Lung (tissue), 12 donors: Measurements from ENCODE around the gene WDHD1. TPM values are rescaled to one million over a fixed set of nuclear protein-coding genes. Genes with fewer than 3 reads are reported as not detected.

Source experiments
- ATAC-seq: fragments of 200-7000 bp; cut with Tn5 transposase; one replicate; pipeline ENCODE4 v1.9.1; 2020; ENCODE audit warnings: moderate number of reproducible peaks; ENCODE audit not compliant: insufficient read depth, low FRiP score
- DNase-seq, 3 donors: peaks; one replicate each; pipeline ENCODE4 v3.0.0-alpha.2; 2013 to 2017
- H3K27ac ChIP-seq, 2 donors: one replicate each; pipeline ENCODE4 v1.5.1; 2013; ENCODE audit warnings: mild to moderate bottlenecking in 2 of 2, moderate library complexity in 2 of 2, control low read depth in 1 of 2, inconsistent platforms in 1 of 2, low read depth in 1 of 2, low read length in 1 of 2
- H3K27me3 ChIP-seq, 3 donors: one replicate each; pipeline ENCODE4 v1.5.1; 2013; ENCODE audit warnings: low read length in 2 of 3; ENCODE audit not compliant: control insufficient read depth in 3 of 3, insufficient read depth in 3 of 3
- H3K36me3 ChIP-seq, 4 donors: one replicate each; pipeline ENCODE4 v1.5.1; 2013; ENCODE audit warnings: low read length in 4 of 4, mild to moderate bottlenecking in 1 of 4, moderate library complexity in 1 of 4; ENCODE audit not compliant: control insufficient read depth in 4 of 4, insufficient read depth in 4 of 4
- H3K4me1 ChIP-seq, 5 donors: one replicate each; pipeline ENCODE4 v1.5.1; 2013; ENCODE audit warnings: low read length in 5 of 5, mild to moderate bottlenecking in 2 of 5, moderate library complexity in 1 of 5; ENCODE audit not compliant: control insufficient read depth in 5 of 5, insufficient read depth in 5 of 5
- H3K4me3 ChIP-seq: one replicate; pipeline ENCODE4 v1.5.1; 2013; ENCODE audit warnings: mild to moderate bottlenecking, control low read depth, moderate library complexity
- H3K9ac ChIP-seq, 2 donors: one replicate each; pipeline ENCODE4 v1.5.1; 2013; ENCODE audit warnings: low read length in 2 of 2, control low read depth in 1 of 2; ENCODE audit not compliant: insufficient read depth in 1 of 2
- H3K9me3 ChIP-seq, 4 donors: one replicate each; pipeline ENCODE4 v1.5.1; 2013; ENCODE audit warnings: low read length in 3 of 4, mild to moderate bottlenecking in 1 of 4, moderate library complexity in 1 of 4; ENCODE audit not compliant: control insufficient read depth in 4 of 4, insufficient read depth in 3 of 4
- WGBS, 2 donors: extraction: QIAGEN DNeasy Blood & Tissue Kit; methylation state at CpG; one replicate each; pipeline ENCODE4 v1.1.7; 2013; 5-methylcytosine and 5-hydroxymethylcytosine counted together
- polyA plus RNA-seq, 2 donors: library from polyadenylated mRNA; stranded (reverse); fragments of 200-250 nt; gene quantifications; one replicate each; pipeline ENCODE4 v1.2.1, GENCODE V29; 2013
- total RNA-seq, 2 donors: library from RNA; depleted of rRNA in 1 of 2; stranded (reverse); fragments of >200 nt in 1 of 2; gene quantifications; one replicate each; pipeline ENCODE4 v1.2.1, GENCODE V29; 2014 to 2021
- TF ChIP-seq, protein P1 (sequence below): IDR thresholded peaks from 2 replicates; pipeline ENCODE4 v1.5.1; 2012; ENCODE audit warnings: mild to moderate bottlenecking; ENCODE audit errors: control extremely low read depth, extremely low read depth
- donor health status: control.
- donor health status: control.
- donor health status: Bipolar disorder and iron deficiency.
- donor health status: healthy.
- donor health status: DM: yes; HTN: yes; CAD: no.

Gene WDHD1
- total and polyA plus RNA-seq, 4 donors = 1.9 to 7.1 (median 4.1) TPM

DNA sequence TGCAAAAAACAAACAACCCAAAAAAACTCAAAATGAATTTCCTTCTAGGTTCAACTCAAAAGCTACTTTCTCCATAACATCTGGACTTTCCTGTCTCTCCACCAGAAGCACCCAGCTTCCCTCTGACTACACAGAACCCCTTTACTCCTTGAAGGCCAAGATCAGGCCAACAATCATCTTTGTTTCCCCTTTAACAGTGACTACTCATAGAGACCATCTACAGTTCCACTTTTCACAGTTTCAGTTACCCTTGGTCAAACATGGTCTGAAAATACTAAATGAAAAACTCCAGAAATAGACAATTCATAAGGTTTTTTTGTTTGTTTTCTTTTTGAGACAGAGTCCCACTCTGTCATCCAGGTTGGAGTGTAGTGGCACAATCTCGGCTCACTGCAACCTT, 136.1 kb downstream of the WDHD1 start:
- no peak overlapping the region for H3K4me3 ChIP-seq
- peaks cover 3 to 19% (median 6%) of the 10 kb centered on the region in 5 donors for H3K4me1 ChIP-seq
- DNase-seq = no peak
- WGBS, 2 donors = 96 to 100% methylated on average over 1 of the region's 1 CpG
- H3K9me3 ChIP-seq = no peaks in the 10 kb centered on the region
- H3K27ac ChIP-seq = no peak overlapping the region
- ATAC-seq = no peak
- H3K9ac ChIP-seq = no peak overlapping the region
- H3K27me3 ChIP-seq = no peaks in the 10 kb centered on the region
- H3K36me3 ChIP-seq = no peaks in the 10 kb centered on the region
- TF ChIP-seq, protein P1, sequence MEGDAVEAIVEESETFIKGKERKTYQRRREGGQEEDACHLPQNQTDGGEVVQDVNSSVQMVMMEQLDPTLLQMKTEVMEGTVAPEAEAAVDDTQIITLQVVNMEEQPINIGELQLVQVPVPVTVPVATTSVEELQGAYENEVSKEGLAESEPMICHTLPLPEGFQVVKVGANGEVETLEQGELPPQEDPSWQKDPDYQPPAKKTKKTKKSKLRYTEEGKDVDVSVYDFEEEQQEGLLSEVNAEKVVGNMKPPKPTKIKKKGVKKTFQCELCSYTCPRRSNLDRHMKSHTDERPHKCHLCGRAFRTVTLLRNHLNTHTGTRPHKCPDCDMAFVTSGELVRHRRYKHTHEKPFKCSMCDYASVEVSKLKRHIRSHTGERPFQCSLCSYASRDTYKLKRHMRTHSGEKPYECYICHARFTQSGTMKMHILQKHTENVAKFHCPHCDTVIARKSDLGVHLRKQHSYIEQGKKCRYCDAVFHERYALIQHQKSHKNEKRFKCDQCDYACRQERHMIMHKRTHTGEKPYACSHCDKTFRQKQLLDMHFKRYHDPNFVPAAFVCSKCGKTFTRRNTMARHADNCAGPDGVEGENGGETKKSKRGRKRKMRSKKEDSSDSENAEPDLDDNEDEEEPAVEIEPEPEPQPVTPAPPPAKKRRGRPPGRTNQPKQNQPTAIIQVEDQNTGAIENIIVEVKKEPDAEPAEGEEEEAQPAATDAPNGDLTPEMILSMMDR = no peak

DNA sequence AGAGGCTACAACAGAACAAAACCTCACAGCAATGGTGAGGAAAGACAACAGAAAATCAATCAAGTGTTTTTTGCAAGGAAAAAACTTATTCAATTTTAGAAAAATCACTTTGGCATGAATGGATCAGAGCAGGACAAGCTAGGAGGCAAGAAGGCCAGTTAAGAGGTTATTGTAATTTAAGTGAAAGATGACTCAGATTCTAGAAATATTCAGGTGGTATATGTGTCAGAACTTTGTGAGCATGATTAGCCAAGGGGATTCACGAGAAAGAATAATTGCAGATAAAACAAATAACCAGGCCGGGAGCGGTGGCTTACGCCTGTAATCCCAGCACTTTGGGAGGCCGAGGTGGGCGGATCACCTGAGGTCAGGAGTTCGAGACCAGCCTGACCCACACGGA, 137.0 kb downstream of the WDHD1 start:
- H3K27ac ChIP-seq = no peak overlapping the region
- DNase-seq (no peak), ATAC-seq (no peak)
- no peak overlapping the region for H3K9ac ChIP-seq
- H3K4me3 ChIP-seq = no peak overlapping the region
- H3K27me3 ChIP-seq = no peaks in the 10 kb centered on the region
- H3K4me1 ChIP-seq = peaks cover 3 to 19% (median 5%) of the 10 kb centered on the region in 5 donors
- H3K36me3 ChIP-seq = no peaks in the 10 kb centered on the region
- H3K9me3 ChIP-seq = no peaks in the 10 kb centered on the region
- TF ChIP-seq, protein P1 = no peak
- 92 to 95% methylated on average over 8 of the region's 8 CpGs for WGBS, 2 donors

Other genes with a start within 250 kb of the WDHD1 start
- 10 to 100 TPM in 1 of 2 donors, 1 to 10 TPM in 1; 7.2 to 19.2 TPM for gene GCH1, start 124.3 kb downstream of the WDHD1 start, total RNA-seq
- gene GCH1, start 124.3 kb downstream of the WDHD1 start, polyA plus RNA-seq = 10 to 100 TPM; 10.3 to 44.9 TPM
- gene SOCS4, start 137 bp upstream of the WDHD1 start, total RNA-seq = 10 to 100 TPM; 14.3 to 28.3 TPM
- 1 to 10 TPM; 5.8 to 6.8 TPM for gene SOCS4, start 137 bp upstream of the WDHD1 start, polyA plus RNA-seq
- 10 to 100 TPM; 36.9 to 87.4 TPM for gene MAPK1IP1L, start 24.5 kb upstream of the WDHD1 start, total RNA-seq
- gene MAPK1IP1L, start 24.5 kb upstream of the WDHD1 start, polyA plus RNA-seq = 10 to 100 TPM; 25.8 to 61.3 TPM
- gene LGALS3, start 102.2 kb upstream of the WDHD1 start, total RNA-seq = 100 to 1,000 TPM; 166 to 373 TPM
- gene LGALS3, start 102.2 kb upstream of the WDHD1 start, polyA plus RNA-seq = 100 to 1,000 TPM; 512 to 875 TPM
- gene DLGAP5, start 164.5 kb upstream of the WDHD1 start, total RNA-seq = 1 to 10 TPM in 1 of 2 donors, under 1 TPM in 1; 0.34 to 5.0 TPM
- gene DLGAP5, start 164.5 kb upstream of the WDHD1 start, polyA plus RNA-seq = under 1 TPM; 0.37 to 0.89 TPM
- 10 to 100 TPM; 28.1 to 59.4 TPM for gene FBXO34, start 244.3 kb upstream of the WDHD1 start, total RNA-seq
- 10 to 100 TPM; 14.0 to 16.3 TPM for gene FBXO34, start 244.3 kb upstream of the WDHD1 start, polyA plus RNA-seq